GM23248 (cell line): ENCODE measurements around the gene DYNC2LI1. TPM values are rescaled to one million over a fixed set of nuclear protein-coding genes. Genes with fewer than 3 reads are reported as not detected.

Experiments
- DNase-seq: peaks from one replicate; pipeline ENCODE4 v3.0.0-alpha.2; 2015
- H2AFZ ChIP-seq: fragments of 200-600 bp; sonication (generic); 2 replicates; pipeline ENCODE4 v1.6.1; 2016; ENCODE audit warnings: antibody characterized with exemption
- H3F3A ChIP-seq: fragments of 200-600 bp; sonication (generic); 2 replicates; pipeline ENCODE4 v1.6.1; 2016; ENCODE audit warnings: mild to moderate bottlenecking, antibody characterized with exemption, mixed run types; ENCODE audit not compliant: insufficient read depth
- H3K27ac ChIP-seq: fragments of 200-600 bp; sonication (generic); 2 replicates; pipeline ENCODE4 v1.5.1; 2016; ENCODE audit warnings: mild to moderate bottlenecking
- H3K27me3 ChIP-seq: fragments of 200-600 bp; sonication (generic); replicated peaks from 2 replicates; pipeline ENCODE4 v1.6.1; 2016; ENCODE audit warnings: mild to moderate bottlenecking; ENCODE audit not compliant: insufficient read depth
- H3K36me3 ChIP-seq: fragments of 200-600 bp; sonication (generic); 2 replicates; pipeline ENCODE4 v1.6.1; 2016; ENCODE audit warnings: low read depth, mild to moderate bottlenecking
- H3K4me1 ChIP-seq: fragments of 200-600 bp; sonication (generic); 2 replicates; pipeline ENCODE4 v1.6.1; 2016; ENCODE audit warnings: mild to moderate bottlenecking; ENCODE audit not compliant: insufficient read depth
- H3K4me2 ChIP-seq: fragments of 200-600 bp; sonication (generic); one replicate; pipeline ENCODE4 v1.6.1; 2016; ENCODE audit warnings: mild to moderate bottlenecking; ENCODE audit not compliant: unreplicated experiment
- H3K4me3 ChIP-seq: fragments of 200-600 bp; sonication (generic); 2 replicates; pipeline ENCODE4 v1.5.1; 2016; ENCODE audit warnings: mild to moderate bottlenecking
- H3K79me2 ChIP-seq: fragments of 200-600 bp; sonication (generic); 2 replicates; pipeline ENCODE4 v1.6.1; 2016; ENCODE audit warnings: mild to moderate bottlenecking; ENCODE audit not compliant: insufficient read depth
- H3K9ac ChIP-seq: fragments of 200-600 bp; sonication (generic); 2 replicates; pipeline ENCODE4 v1.6.1; 2016; ENCODE audit warnings: mild to moderate bottlenecking
- H3K9me2 ChIP-seq: fragments of 200-600 bp; sonication (generic); 2 replicates; pipeline ENCODE4 v1.6.1; 2016; ENCODE audit warnings: mixed run types, mild to moderate bottlenecking, moderate library complexity; ENCODE audit not compliant: insufficient read depth
- H3K9me3 ChIP-seq: fragments of 200-600 bp; sonication (generic); one replicate; pipeline ENCODE4 v1.6.1; 2017; ENCODE audit warnings: low read depth
- H4K20me1 ChIP-seq: fragments of 200-600 bp; sonication (generic); 2 replicates; pipeline ENCODE4 v1.6.0; 2016; ENCODE audit not compliant: insufficient read depth
- EZH2 ChIP-seq: fragments of 200-600 bp; sonication (generic); IDR thresholded peaks from 2 replicates; pipeline ENCODE4 v1.6.1; 2018; ENCODE audit warnings: antibody characterized with exemption, mild to moderate bottlenecking; ENCODE audit not compliant: insufficient read depth, poor library complexity, severe bottlenecking
- EZH2phosphoT487 ChIP-seq: fragments of 200-600 bp; sonication (generic); IDR thresholded peaks from 2 replicates; pipeline ENCODE4 v1.6.1; 2018; ENCODE audit warnings: antibody characterized with exemption, moderate library complexity, mild to moderate bottlenecking, low read depth; ENCODE audit not compliant: insufficient read depth
- WGBS, 2 experiments: methylation state at CpG; one replicate each; pipeline ENCODE4 v1.1.6; 2015 to 2017; ENCODE audit warnings: low lambda C conversion rate in 2 of 2, low coverage in 1 of 2; ENCODE audit errors: missing lambda C conversion rate in 2 of 2; 5-methylcytosine and 5-hydroxymethylcytosine counted together
- in situ Hi-C: fragments of 300-500 bp; cut with MboI; formaldehyde crosslinking; loops from 2 replicates; pipeline ENCODE4 v1.15.0; 2020
- polyA plus RNA-seq: library from polyadenylated mRNA; unstranded; fragments of >200 nt; fragmentation: Nextera tagmentation; extraction: Ambion mirVana; gene quantifications from 2 replicates; pipeline ENCODE4 v1.2.1, GENCODE V29; 2016
- total RNA-seq: library from RNA; depleted of rRNA; stranded (reverse); fragments of >200 nt; shearing (Covaris generic); gene quantifications from 2 replicates; pipeline ENCODE4 v1.2.3, GENCODE V29; 2014

Gene DYNC2LI1
- total and polyA plus RNA-seq, 2 experiments from 2014 or later, result 21.0 to 25.4 TPM

GRCh38 chr2:43831543-43832294 is 57.9 kb downstream of the DYNC2LI1 start:
- TF ChIP-seq EZH2, result no peak
- no peak for TF ChIP-seq EZH2phosphoT487
- Histone ChIP-seq H3K4me2 (peak overlapping the region; percentile 54), H3K27ac (no peak overlapping the region), H3K36me3 (no peaks in the 10 kb centered on the region), H3K9me3 (no peaks in the 10 kb centered on the region), H3K27me3 (peaks cover 28% of the 10 kb centered on the region), H3K9me2 (no peaks in the 10 kb centered on the region), H4K20me1 (no peaks in the 10 kb centered on the region), H3F3A (no peaks in the 10 kb centered on the region), H3K9ac (no peak overlapping the region), H3K79me2 (no peaks in the 10 kb centered on the region), H2AFZ (peak overlapping the region; percentile 28; the same call in 1 of the 2 replicates), H3K4me1 (no peaks in the 10 kb centered on the region), H3K4me3 (peak overlapping the region; percentile 23; the same call in 1 of the 2 replicates)
- WGBS, 2 experiments, result 17 to 19% methylated on average over 35 to 42 of the region's 54 CpGs
- peak; percentile 25 for DNase-seq
- in situ Hi-C loops, result no loop called here

DNA sequence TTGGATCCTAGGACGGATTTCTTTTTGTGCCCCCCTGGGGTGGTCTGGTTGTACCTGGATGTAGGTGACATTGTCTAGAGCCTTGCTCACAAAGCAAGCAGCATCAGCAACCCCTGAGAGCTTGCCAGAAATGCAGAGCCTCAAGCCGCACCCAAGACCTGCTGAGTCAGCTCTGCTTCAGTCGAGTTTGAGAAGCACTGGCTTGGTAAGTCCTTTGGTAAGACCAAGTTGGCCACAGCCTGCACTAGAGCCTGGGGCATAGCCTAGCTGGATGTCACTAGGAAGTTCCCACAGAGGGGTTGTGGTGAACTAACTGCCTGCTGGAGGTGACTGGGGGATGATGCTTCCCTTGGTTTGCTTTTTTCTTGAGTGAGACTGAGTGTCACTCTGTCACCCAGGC is 58.6 kb downstream of the DYNC2LI1 start:
- Histone ChIP-seq H3K4me2 (no peak overlapping the region), H3K36me3 (no peaks in the 10 kb centered on the region), H4K20me1 (no peaks in the 10 kb centered on the region), H3K9me2 (no peaks in the 10 kb centered on the region), H3K4me3 (no peak overlapping the region), H3K9ac (no peak overlapping the region), H3K27me3 (peaks cover 31% of the 10 kb centered on the region), H3K9me3 (no peaks in the 10 kb centered on the region), H3K4me1 (no peaks in the 10 kb centered on the region), H3K79me2 (no peaks in the 10 kb centered on the region), H2AFZ (peak overlapping the region; percentile 28; the same call in 1 of the 2 replicates), H3F3A (no peaks in the 10 kb centered on the region), H3K27ac (no peak overlapping the region)
- DNase-seq, result peak; percentile 44
- TF ChIP-seq EZH2, result no peak
- no peak for TF ChIP-seq EZH2phosphoT487
- WGBS, 2 experiments, result 31 to 36% methylated on average over 3 of the region's 3 CpGs
- in situ Hi-C loops, result no loop called here

DNA sequence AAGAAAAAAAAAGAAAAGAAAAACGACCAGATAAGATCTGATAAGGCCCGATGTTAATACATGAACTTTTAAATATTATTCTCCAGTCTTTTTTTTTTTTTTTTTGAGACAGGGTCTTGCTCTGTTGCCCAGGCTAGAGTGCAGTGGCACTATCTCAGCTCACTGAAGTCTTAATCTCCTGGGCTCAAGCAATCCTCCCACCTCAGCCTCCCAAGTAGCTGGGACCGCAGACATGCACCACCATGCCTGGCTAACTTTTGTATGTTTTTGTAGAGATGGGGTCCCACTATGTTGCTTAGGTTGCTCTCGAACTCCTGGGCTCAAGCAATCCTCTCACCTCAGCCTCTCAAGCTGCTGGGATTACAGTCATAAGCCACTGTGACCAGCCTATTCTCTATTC is 63.2 kb downstream of the DYNC2LI1 start:
- H4K20me1 ChIP-seq, result no peaks in the 10 kb centered on the region
- no peaks in the 10 kb centered on the region for H3K9me3 ChIP-seq
- TF ChIP-seq EZH2 (no peak), EZH2phosphoT487 (no peak)
- H3K4me2 ChIP-seq, result no peak overlapping the region
- no peak overlapping the region for H3K27ac ChIP-seq
- 55 to 56% methylated on average over 4 of the region's 4 CpGs for WGBS, 2 experiments
- H3K9ac ChIP-seq, result no peak overlapping the region
- no peak overlapping the region for H2AFZ ChIP-seq
- peaks cover 26% of the 10 kb centered on the region; the same call in 1 of the 2 replicates for H3K27me3 ChIP-seq
- H3K79me2 ChIP-seq, result no peaks in the 10 kb centered on the region
- DNase-seq, result no peak
- H3K36me3 ChIP-seq, result no peaks in the 10 kb centered on the region
- H3K4me1 ChIP-seq, result no peaks in the 10 kb centered on the region
- no peak overlapping the region for H3K4me3 ChIP-seq
- H3F3A ChIP-seq, result no peaks in the 10 kb centered on the region
- in situ Hi-C loops, result no loop called here
- H3K9me2 ChIP-seq, result no peaks in the 10 kb centered on the region

GRCh38 chr2:43837831-43838559 is 64.2 kb downstream of the DYNC2LI1 start:
- Histone ChIP-seq H3K9me3 (no peaks in the 10 kb centered on the region), H3K27me3 (peaks cover 21% of the 10 kb centered on the region; the same call in 1 of the 2 replicates), H2AFZ (no peak overlapping the region), H3K4me2 (no peak overlapping the region), H3K27ac (no peak overlapping the region), H3K79me2 (no peaks in the 10 kb centered on the region), H3K36me3 (no peaks in the 10 kb centered on the region), H3F3A (no peaks in the 10 kb centered on the region), H4K20me1 (no peaks in the 10 kb centered on the region), H3K9me2 (no peaks in the 10 kb centered on the region), H3K9ac (no peak overlapping the region), H3K4me1 (no peaks in the 10 kb centered on the region), H3K4me3 (no peak overlapping the region)
- DNase-seq, result no peak
- TF ChIP-seq EZH2phosphoT487 (no peak), EZH2 (no peak)
- in situ Hi-C loops, result no loop called here
- WGBS, 2 experiments, result 78 to 83% methylated on average over 21 of the region's 21 CpGs
